ENCODE measurements around the gene ACBD6.

ACBD6 gene

GRCh38 chr1:180294711-180295110, 207.7 kb downstream of the ACBD6 start:
- Histone ChIP-seq H3K27ac (ENCODE audit: low read depth, low read length, severe bottlenecking) (no peak overlapping the region), H3K4me1 (ENCODE audit: control insufficient read depth, insufficient read depth, low read length, poor library complexity, severe bottlenecking) (no peaks in the 10 kb centered on the region), H3K36me3 (ENCODE audit: control insufficient read depth, insufficient read depth, low read length) (no peaks in the 10 kb centered on the region), H3K9me3 (ENCODE audit: control insufficient read depth, low read length) (no peaks in the 10 kb centered on the region), H3K4me3 (ENCODE audit: extremely low read depth, insufficient read depth, low read length, poor library complexity, severe bottlenecking) (no peak overlapping the region)
- WGBS, 2 experiments (ENCODE audit: insufficient coverage in 2 of 2): 100% methylated on average over 1 of the region's 2 CpGs; no CpG with 5 or more reads in 1 of the 2 experiments

DNA sequence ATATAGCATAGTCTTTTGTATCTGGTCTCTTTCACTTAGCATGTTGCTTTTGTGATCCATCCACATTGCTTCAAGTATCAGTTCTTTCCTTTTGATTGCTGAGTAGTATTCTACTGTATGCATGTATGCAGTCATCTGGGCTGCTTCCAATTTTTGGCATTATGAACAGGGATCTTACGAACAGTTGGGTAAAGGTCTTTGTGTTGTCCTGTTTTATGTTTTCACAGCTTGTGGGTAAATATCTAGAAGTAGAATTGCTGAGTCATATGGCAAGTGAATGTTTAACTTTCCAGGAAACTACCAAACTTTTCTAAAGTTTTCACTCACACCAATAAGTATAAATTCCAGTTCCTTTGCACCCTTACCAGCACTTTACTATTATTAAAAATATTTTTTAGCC, 211.4 kb downstream of the ACBD6 start:
- 89 to 100% methylated on average over 1 of the region's 1 CpG for WGBS, 2 experiments (ENCODE audit: insufficient coverage in 2 of 2)
- no peak overlapping the region for H3K27ac ChIP-seq (ENCODE audit: low read depth, low read length, severe bottlenecking)
- H3K9me3 ChIP-seq (ENCODE audit: control insufficient read depth, low read length): no peaks in the 10 kb centered on the region

GRCh38 chr1:180290265-180291001, 211.9 kb downstream of the ACBD6 start:
- Histone ChIP-seq H3K27ac (ENCODE audit: low read depth, low read length, severe bottlenecking) (no peak overlapping the region), H3K36me3 (ENCODE audit: control insufficient read depth, insufficient read depth, low read length) (peaks cover 6% of the 10 kb centered on the region), H3K4me3 (ENCODE audit: extremely low read depth, insufficient read depth, low read length, poor library complexity, severe bottlenecking) (no peak overlapping the region), H3K4me1 (ENCODE audit: control insufficient read depth, insufficient read depth, low read length, poor library complexity, severe bottlenecking) (no peaks in the 10 kb centered on the region), H3K9me3 (ENCODE audit: control insufficient read depth, low read length) (no peaks in the 10 kb centered on the region)
- WGBS, 2 experiments (ENCODE audit: insufficient coverage in 2 of 2): 90 to 97% methylated on average over 5 of the region's 6 CpGs

More for the DNA sequence above, 211.4 kb downstream of the ACBD6 start:
- peaks cover 6% of the 10 kb centered on the region for H3K36me3 ChIP-seq (ENCODE audit: control insufficient read depth, insufficient read depth, low read length)
- no peaks in the 10 kb centered on the region for H3K4me1 ChIP-seq (ENCODE audit: control insufficient read depth, insufficient read depth, low read length, poor library complexity, severe bottlenecking)
- no peak overlapping the region for H3K4me3 ChIP-seq (ENCODE audit: extremely low read depth, insufficient read depth, low read length, poor library complexity, severe bottlenecking)

DNA sequence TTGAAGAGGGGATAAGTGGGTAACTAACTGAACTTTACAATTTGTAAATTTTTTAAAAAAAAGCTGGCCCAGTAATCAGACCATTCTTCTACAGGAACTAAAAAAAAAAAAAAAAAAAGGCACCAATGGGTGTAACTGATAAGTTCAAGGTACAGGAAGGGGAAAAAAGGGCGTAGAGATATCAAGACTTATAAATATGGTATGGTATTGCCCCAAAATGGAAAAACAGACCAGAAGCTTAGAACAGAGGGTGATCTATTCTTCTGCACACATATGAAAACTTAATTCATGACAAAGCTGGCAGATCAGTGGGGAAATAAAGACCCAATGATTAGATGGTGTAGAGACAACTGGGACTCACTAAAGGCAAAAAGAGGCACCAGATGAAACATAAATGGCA, 213.4 kb downstream of the ACBD6 start:
- Histone ChIP-seq H3K4me3 (ENCODE audit: extremely low read depth, insufficient read depth, low read length, poor library complexity, severe bottlenecking) (no peak overlapping the region), H3K27ac (ENCODE audit: low read depth, low read length, severe bottlenecking) (no peak overlapping the region), H3K4me1 (ENCODE audit: control insufficient read depth, insufficient read depth, low read length, poor library complexity, severe bottlenecking) (no peaks in the 10 kb centered on the region), H3K9me3 (ENCODE audit: control insufficient read depth, low read length) (no peaks in the 10 kb centered on the region), H3K36me3 (ENCODE audit: control insufficient read depth, insufficient read depth, low read length) (peaks cover 12% of the 10 kb centered on the region)
- no CpG with 5 or more reads among the region's 1 CpG for WGBS, 2 experiments (ENCODE audit: insufficient coverage in 2 of 2)

GRCh38 chr1:180287988-180288705, 214.2 kb downstream of the ACBD6 start:
- no peak overlapping the region for H3K27ac ChIP-seq (ENCODE audit: low read depth, low read length, severe bottlenecking)
- H3K9me3 ChIP-seq (ENCODE audit: control insufficient read depth, low read length): no peaks in the 10 kb centered on the region
- H3K4me1 ChIP-seq (ENCODE audit: control insufficient read depth, insufficient read depth, low read length, poor library complexity, severe bottlenecking): no peaks in the 10 kb centered on the region
- H3K36me3 ChIP-seq (ENCODE audit: control insufficient read depth, insufficient read depth, low read length): peaks cover 12% of the 10 kb centered on the region
- WGBS, 2 experiments (ENCODE audit: insufficient coverage in 2 of 2): 76 to 100% methylated on average over 1 to 2 of the region's 3 CpGs
- no peak overlapping the region for H3K4me3 ChIP-seq (ENCODE audit: extremely low read depth, insufficient read depth, low read length, poor library complexity, severe bottlenecking)

DNA sequence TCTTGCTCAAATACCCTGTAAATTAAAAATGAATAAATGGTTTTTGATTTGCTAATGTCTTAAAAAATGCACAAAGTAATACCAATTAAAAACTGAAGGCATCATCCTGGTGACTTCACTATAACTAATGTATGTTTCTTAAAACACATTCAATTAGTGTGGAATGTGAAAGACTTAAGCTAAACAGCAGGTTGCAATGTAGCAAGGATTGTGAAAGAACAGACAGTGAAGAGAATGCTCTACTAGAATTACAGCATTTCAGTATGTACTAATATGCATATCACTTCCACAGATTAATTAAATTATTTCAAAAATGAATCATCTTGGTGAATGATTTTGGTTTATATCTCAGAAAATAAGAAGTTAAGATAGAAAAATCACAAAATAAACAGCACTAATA, 216.0 kb downstream of the ACBD6 start:
- Histone ChIP-seq H3K9me3 (ENCODE audit: control insufficient read depth, low read length) (no peaks in the 10 kb centered on the region), H3K4me1 (ENCODE audit: control insufficient read depth, insufficient read depth, low read length, poor library complexity, severe bottlenecking) (no peaks in the 10 kb centered on the region), H3K27ac (ENCODE audit: low read depth, low read length, severe bottlenecking) (no peak overlapping the region), H3K36me3 (ENCODE audit: control insufficient read depth, insufficient read depth, low read length) (peaks cover 12% of the 10 kb centered on the region), H3K4me3 (ENCODE audit: extremely low read depth, insufficient read depth, low read length, poor library complexity, severe bottlenecking) (no peak overlapping the region)

GRCh38 chr1:180283098-180283497, 219.3 kb downstream of the ACBD6 start:
- 92 to 93% methylated on average over 2 to 4 of the region's 4 CpGs for WGBS, 2 experiments (ENCODE audit: insufficient coverage in 2 of 2)
- Histone ChIP-seq H3K4me1 (ENCODE audit: control insufficient read depth, insufficient read depth, low read length, poor library complexity, severe bottlenecking) (no peaks in the 10 kb centered on the region), H3K27ac (ENCODE audit: low read depth, low read length, severe bottlenecking) (no peak overlapping the region), H3K36me3 (ENCODE audit: control insufficient read depth, insufficient read depth, low read length) (peaks cover 12% of the 10 kb centered on the region), H3K4me3 (ENCODE audit: extremely low read depth, insufficient read depth, low read length, poor library complexity, severe bottlenecking) (no peak overlapping the region), H3K9me3 (ENCODE audit: control insufficient read depth, low read length) (no peaks in the 10 kb centered on the region)

GRCh38 chr1:180282401-180283044, 219.9 kb downstream of the ACBD6 start:
- peaks cover 12% of the 10 kb centered on the region for H3K36me3 ChIP-seq (ENCODE audit: control insufficient read depth, insufficient read depth, low read length)

DNA sequence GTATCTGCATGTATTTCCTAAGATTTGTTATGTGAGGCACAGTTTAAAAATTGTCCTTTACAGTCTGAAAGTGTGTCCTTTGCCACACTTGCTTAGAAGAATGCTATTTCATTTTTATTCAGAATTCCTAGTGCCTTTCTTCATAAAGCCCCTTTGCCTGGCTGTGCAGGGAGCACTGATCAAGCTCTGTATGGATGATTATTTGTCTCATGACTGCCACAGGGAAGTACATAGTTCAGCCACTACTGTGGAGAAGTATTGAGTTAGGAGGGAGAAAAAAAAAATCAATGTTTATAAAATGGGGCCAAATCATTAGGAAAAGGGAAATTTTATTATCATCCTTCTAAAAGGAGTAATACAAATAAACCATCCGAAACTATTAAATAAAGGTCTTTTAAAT, 220.9 kb downstream of the ACBD6 start:
- H3K27ac ChIP-seq (ENCODE audit: low read depth, low read length, severe bottlenecking): no peak overlapping the region
- no CpG with 5 or more reads among the region's 1 CpG for WGBS, 2 experiments (ENCODE audit: insufficient coverage in 2 of 2)
- H3K4me1 ChIP-seq (ENCODE audit: control insufficient read depth, insufficient read depth, low read length, poor library complexity, severe bottlenecking): no peaks in the 10 kb centered on the region
- no peaks in the 10 kb centered on the region for H3K9me3 ChIP-seq (ENCODE audit: control insufficient read depth, low read length)
- no peak overlapping the region for H3K4me3 ChIP-seq (ENCODE audit: extremely low read depth, insufficient read depth, low read length, poor library complexity, severe bottlenecking)
- H3K36me3 ChIP-seq (ENCODE audit: control insufficient read depth, insufficient read depth, low read length): peaks cover 6% of the 10 kb centered on the region

More at GRCh38 chr1:180282401-180283044, 219.9 kb downstream of the ACBD6 start:
- 93% methylated on average over 2 of the region's 5 CpGs; no CpG with 5 or more reads in 1 of the 2 experiments for WGBS, 2 experiments (ENCODE audit: insufficient coverage in 2 of 2)
- H3K4me1 ChIP-seq (ENCODE audit: control insufficient read depth, insufficient read depth, low read length, poor library complexity, severe bottlenecking): no peaks in the 10 kb centered on the region
- no peak overlapping the region for H3K27ac ChIP-seq (ENCODE audit: low read depth, low read length, severe bottlenecking)
- H3K9me3 ChIP-seq (ENCODE audit: control insufficient read depth, low read length): no peaks in the 10 kb centered on the region
- no peak overlapping the region for H3K4me3 ChIP-seq (ENCODE audit: extremely low read depth, insufficient read depth, low read length, poor library complexity, severe bottlenecking)

GRCh38 chr1:180280617-180281016, 221.8 kb downstream of the ACBD6 start:
- peaks cover 6% of the 10 kb centered on the region for H3K36me3 ChIP-seq (ENCODE audit: control insufficient read depth, insufficient read depth, low read length)
- no peak overlapping the region for H3K4me3 ChIP-seq (ENCODE audit: extremely low read depth, insufficient read depth, low read length, poor library complexity, severe bottlenecking)
- no peaks in the 10 kb centered on the region for H3K9me3 ChIP-seq (ENCODE audit: control insufficient read depth, low read length)
- 50% methylated on average over 2 of the region's 2 CpGs; no CpG with 5 or more reads in 1 of the 2 experiments for WGBS, 2 experiments (ENCODE audit: insufficient coverage in 2 of 2)
- H3K4me1 ChIP-seq (ENCODE audit: control insufficient read depth, insufficient read depth, low read length, poor library complexity, severe bottlenecking): no peaks in the 10 kb centered on the region
- H3K27ac ChIP-seq (ENCODE audit: low read depth, low read length, severe bottlenecking): no peak overlapping the region

Data from mesodermal cell (in vitro differentiated cells).